ENCODE data around the gene RENBP. TPM values are rescaled to one million over a fixed set of nuclear protein-coding genes. Genes with fewer than 3 reads are reported as not detected.

The RENBP gene
- total and polyA plus RNA-seq, 9 of the 15 experiments (the other 6 are each of a cell fraction or from before 2014, with no cell fraction given), result 0.07 to 14.8 (median 10.6) TPM; not detected in 1

GRCh38 chrX:153988493-153988892, 44.0 kb upstream of the RENBP start:
- peak overlapping the region in 1 of 2 experiments; percentile 71; a peak in 2 of 4 replicates for H3K9ac ChIP-seq (ENCODE audit: insufficient read depth in 1 of 2, low read depth in 2 of 2, low read length in 2 of 2)
- no peak for FAIRE-seq
- no peaks in the 10 kb centered on the region for H3K9me3 ChIP-seq (replicated peaks; ENCODE audit: control insufficient read depth, insufficient read depth, low read depth, low read length)
- TF ChIP-seq KLF6 (CRISPR knock-in tag; IDR thresholded peaks at IDR 0.05; ENCODE audit: borderline replicate concordance) (no peak), MAFF (IDR thresholded peaks at IDR 0.05; ENCODE audit: low read length) (0 out of 2 replicates have a peak, but pooled peaks have one; percentile 34), BCOR (IDR thresholded peaks at IDR 0.05) (no peak), ZNF316 (IDR thresholded peaks at IDR 0.05) (peak; percentile 73), MAFG (tag; conservative IDR thresholded peaks at IDR 0.05) (peak; percentile 40; the same call in 1 of the 2 replicates), SAFB2 (IDR thresholded peaks at IDR 0.05; ENCODE audit: borderline replicate concordance, low read depth, low read length, severe bottlenecking) (no peak), MAFK (IDR thresholded peaks at IDR 0.05; ENCODE audit: low read length) (peak; percentile 61), ZNF766 (CRISPR knock-in tag; conservative IDR thresholded peaks at IDR 0.05) (no peak), C11orf30 (IDR thresholded peaks at IDR 0.05; ENCODE audit: low read depth) (peak; percentile 42; the same call in 1 of the 2 replicates)
- no peak overlapping the region for H3K27ac ChIP-seq (ENCODE audit: extremely low read depth, low read depth, low read length)
- H3K4me3 ChIP-seq, result no peak overlapping the region
- no peaks in the 10 kb centered on the region for H3K79me2 ChIP-seq (ENCODE audit: control insufficient read depth, insufficient read depth, low read length)
- intact Hi-C loops (cut with micrococcal nuclease) (no loop called here), in situ Hi-C loops (cut with MboI) (no loop called here)
- CTCF ChIA-PET (ENCODE audit: low intra/inter-chr PET ratio), result no interaction called here
- no peaks in the 10 kb centered on the region for H4K20me1 ChIP-seq (replicated peaks; ENCODE audit: control insufficient read depth, insufficient read depth, low read length)
- WGBS (ENCODE audit: insufficient coverage, low coverage, missing lambda C conversion rate), result 81% methylated on average over 11 of the region's 12 CpGs
- no peak overlapping the region for H2AFZ ChIP-seq (ENCODE audit: low read depth, low read length)
- H3K36me3 ChIP-seq (ENCODE audit: control insufficient read depth, insufficient read depth, low read length), result no peaks in the 10 kb centered on the region
- no peak overlapping the region for H3K4me2 ChIP-seq (ENCODE audit: insufficient read depth, low read length)
- H3K4me1 ChIP-seq (replicated peaks in 1 of 2; ENCODE audit: control insufficient read depth in 2 of 2, insufficient read depth in 2 of 2, low read length in 2 of 2), result peaks cover 13 to 37% of the 10 kb centered on the region in 2 experiments
- ATAC-seq, result no peak
- POLR2A ChIA-PET, result interaction anchor here (0.7 kb wide), 1 partner anchor 98 kb away, joined by 3 read pairs; no protein-coding TSS in a partner anchor
- no peaks in the 10 kb centered on the region for H3K27me3 ChIP-seq (ENCODE audit: control insufficient read depth in 2 of 2, insufficient read depth in 2 of 2, low read length in 2 of 2)
- no peak for DNase-seq (ENCODE audit: extremely low read depth in 1 of 4, low spot score in 3 of 4)
- peaks cover 3% of the 10 kb centered on the region for H3K9me1 ChIP-seq (ENCODE audit: control insufficient read depth, insufficient read depth, low read length)
- no TSS peak for BruUV-seq (replicated peaks)
